ENCODE measurements around the gene RPL9.
"Not testable (repeated sequence)": the region's sequence is repeated elsewhere in the genome, so short reads cannot be mapped to it uniquely, and the experiment has no call there.

The RPL9 gene

GRCh38 chr4:39467464-39467863 lies 8.7 kb upstream of the RPL9 start:
- in situ Hi-C loops (cut with MboI; ENCODE audit: low sequenced_read_pairs): no loop called here

GRCh38 chr4:39466747-39467146 lies 8.0 kb upstream of the RPL9 start:
- in situ Hi-C loops (cut with MboI; ENCODE audit: low sequenced_read_pairs): no loop called here

- in situ Hi-C loops (cut with MboI; ENCODE audit: low sequenced_read_pairs): no loop called here
Observed at GRCh38 chr4:39464886-39465501, 6.3 kb upstream of the RPL9 start.

GRCh38 chr4:39458161-39458504 lies 589 bp downstream of the RPL9 start:
- in situ Hi-C loops (cut with MboI; ENCODE audit: low sequenced_read_pairs): not testable (repeated sequence)

- in situ Hi-C loops (cut with MboI; ENCODE audit: low sequenced_read_pairs): no loop called here
Observed at GRCh38 chr4:39456946-39457763, 1.6 kb downstream of the RPL9 start.

GRCh38 chr4:39455486-39455885 lies 3.2 kb downstream of the RPL9 start:
- in situ Hi-C loops (cut with MboI; ENCODE audit: low sequenced_read_pairs): no loop called here

GRCh38 chr4:39453738-39454137 lies 5.0 kb downstream of the RPL9 start:
- in situ Hi-C loops (cut with MboI; ENCODE audit: low sequenced_read_pairs): no loop called here

- in situ Hi-C loops (cut with MboI; ENCODE audit: low sequenced_read_pairs): no loop called here
Observed at GRCh38 chr4:39452860-39453587, 5.7 kb downstream of the RPL9 start.

- in situ Hi-C loops (cut with MboI; ENCODE audit: low sequenced_read_pairs): no loop called here
Observed at GRCh38 chr4:39452153-39452859, 6.4 kb downstream of the RPL9 start.

GRCh38 chr4:39451423-39452023 lies 7.2 kb downstream of the RPL9 start:
- in situ Hi-C loops (cut with MboI; ENCODE audit: low sequenced_read_pairs): no loop called here

GRCh38 chr4:39450618-39451017 lies 8.1 kb downstream of the RPL9 start:
- in situ Hi-C loops (cut with MboI; ENCODE audit: low sequenced_read_pairs): no loop called here

- in situ Hi-C loops (cut with MboI; ENCODE audit: low sequenced_read_pairs): no loop called here
Observed at GRCh38 chr4:39446842-39447573, 11.7 kb downstream of the RPL9 start.

GRCh38 chr4:39446483-39446841 lies 12.3 kb downstream of the RPL9 start:
- in situ Hi-C loops (cut with MboI; ENCODE audit: low sequenced_read_pairs): no loop called here

- in situ Hi-C loops (cut with MboI; ENCODE audit: low sequenced_read_pairs): no loop called here
Observed at GRCh38 chr4:39442998-39443397, 15.7 kb downstream of the RPL9 start.

GRCh38 chr4:39441593-39441992 lies 17.1 kb downstream of the RPL9 start:
- in situ Hi-C loops (cut with MboI; ENCODE audit: low sequenced_read_pairs): no loop called here

GRCh38 chr4:39435659-39436563 lies 22.8 kb downstream of the RPL9 start:
- in situ Hi-C loops (cut with MboI; ENCODE audit: low sequenced_read_pairs): no loop called here

GRCh38 chr4:39433878-39434492 lies 24.7 kb downstream of the RPL9 start:
- in situ Hi-C loops (cut with MboI; ENCODE audit: low sequenced_read_pairs): no loop called here

GRCh38 chr4:39429476-39430334 lies 29.0 kb downstream of the RPL9 start:
- in situ Hi-C loops (cut with MboI; ENCODE audit: low sequenced_read_pairs): no loop called here

Data from HL-60/S4 (cell line).